HG03439 (cell line): ENCODE data around the gene FAM219A.
"Not testable (repeated sequence)": the region's sequence is repeated elsewhere in the genome, so short reads cannot be mapped to it uniquely, and the experiment has no call there.

Source experiments
- ATAC-seq: cut with Tn5 transposase; IDR thresholded peaks from one replicate; pipeline ENCODE4 v1.9.1; 2021; ENCODE audit warnings: mild to moderate bottlenecking, moderate library complexity; ENCODE audit not compliant: unreplicated experiment

Gene FAM219A

GRCh38 chr9:34379334-34380033, 78.9 kb downstream of the FAM219A start:
- ATAC-seq, result no peak

GRCh38 chr9:34378376-34379060, 79.9 kb downstream of the FAM219A start:
- no peak for ATAC-seq

GRCh38 chr9:34377404-34377746, 81.0 kb downstream of the FAM219A start:
- ATAC-seq, result no peak

- ATAC-seq, result peak; percentile 82
Observed at GRCh38 chr9:34376596-34377403, 81.6 kb downstream of the FAM219A start, which contains the start of gene MYORG. TSS of gene MYORG (minus strand) at chr9:34376898. CDS start at chr9:34372943, 3,955 bp downstream.

- ATAC-seq, result peak; percentile 23
Observed at GRCh38 chr9:34375901-34376595, 82.3 kb downstream of the FAM219A start.

GRCh38 chr9:34374905-34375552, 83.3 kb downstream of the FAM219A start:
- ATAC-seq, result no peak

- no peak for ATAC-seq
Observed at GRCh38 chr9:34374339-34374738, 84.0 kb downstream of the FAM219A start.

GRCh38 chr9:34373749-34374148, 84.6 kb downstream of the FAM219A start:
- no peak for ATAC-seq

GRCh38 chr9:34372467-34373011, 85.8 kb downstream of the FAM219A start:
- ATAC-seq, result no peak

- ATAC-seq, result no peak
Observed at GRCh38 chr9:34371886-34372466, 86.4 kb downstream of the FAM219A start.

- ATAC-seq, result no peak
Observed at GRCh38 chr9:34370970-34371880, 87.1 kb downstream of the FAM219A start.

GRCh38 chr9:34370335-34370969, 87.9 kb downstream of the FAM219A start:
- no peak for ATAC-seq

GRCh38 chr9:34369636-34370035, 88.7 kb downstream of the FAM219A start:
- ATAC-seq, result no peak

- ATAC-seq, result not testable (repeated sequence)
Observed at GRCh38 chr9:34368796-34369195, 89.6 kb downstream of the FAM219A start.

GRCh38 chr9:34367751-34368410, 90.5 kb downstream of the FAM219A start:
- not testable (repeated sequence) for ATAC-seq

- ATAC-seq, result no peak
Observed at GRCh38 chr9:34366365-34366764, 92.0 kb downstream of the FAM219A start.

GRCh38 chr9:34365282-34365681, 93.1 kb downstream of the FAM219A start:
- no peak for ATAC-seq
